Mesendoderm (in vitro differentiated cells): ENCODE measurements around the gene ATG2A.

Source experiments
- DNase-seq: peaks from one replicate; pipeline ENCODE4 v3.0.0; 2013
- H2AK5ac ChIP-seq: 2 replicates; pipeline ENCODE4 v1.6.1; 2013; ENCODE audit warnings: low read length, inconsistent platforms
- H2BK120ac ChIP-seq: 2 replicates; pipeline ENCODE4 v1.6.1; 2013; ENCODE audit warnings: low read depth, mild to moderate bottlenecking, low read length, moderate library complexity, mixed read lengths
- H2BK15ac ChIP-seq: replicated peaks from 2 replicates; pipeline ENCODE4 v1.6.1; 2013; ENCODE audit warnings: low read depth, mild to moderate bottlenecking, moderate library complexity
- H2BK5ac ChIP-seq: 2 replicates; pipeline ENCODE4 v1.6.1; 2013; ENCODE audit warnings: low read length, inconsistent platforms
- H3K18ac ChIP-seq: 2 replicates; pipeline ENCODE4 v1.6.1; 2013; ENCODE audit warnings: mild to moderate bottlenecking, low read length, mixed read lengths
- H3K23ac ChIP-seq: one replicate; pipeline ENCODE4 v1.6.1; 2013; ENCODE audit warnings: low read length
- H3K27ac ChIP-seq: 2 replicates; pipeline ENCODE4 v1.5.1; 2013; ENCODE audit warnings: low read depth, mild to moderate bottlenecking, inconsistent platforms, low read length, moderate library complexity
- H3K27me3 ChIP-seq: 2 replicates; pipeline ENCODE4 v1.6.1; 2013; ENCODE audit warnings: low read length, control low read depth, mild to moderate bottlenecking, inconsistent platforms; ENCODE audit not compliant: insufficient read depth, poor library complexity
- H3K36me3 ChIP-seq: 2 replicates; pipeline ENCODE4 v1.6.1; 2013; ENCODE audit warnings: low read length, inconsistent platforms; ENCODE audit not compliant: control insufficient read depth, insufficient read depth
- H3K4ac ChIP-seq: one replicate; pipeline ENCODE4 v1.6.1; 2013; ENCODE audit warnings: low read depth, mild to moderate bottlenecking, low read length, moderate library complexity
- H3K4me1 ChIP-seq: 2 replicates; pipeline ENCODE4 v1.6.1; 2013; ENCODE audit warnings: low read depth, low read length, inconsistent platforms; ENCODE audit not compliant: control insufficient read depth
- H3K4me2 ChIP-seq: 2 replicates; pipeline ENCODE4 v1.6.1; 2013; ENCODE audit warnings: low read length
- H3K4me3 ChIP-seq: 2 replicates; pipeline ENCODE4 v1.5.1; 2013; ENCODE audit warnings: mild to moderate bottlenecking, low read length
- H3K56ac ChIP-seq: one replicate; pipeline ENCODE4 v1.6.1; 2013; ENCODE audit warnings: low read length
- H3K79me1 ChIP-seq: 2 replicates; pipeline ENCODE4 v1.6.1; 2013; ENCODE audit warnings: low read length, inconsistent platforms
- H3K79me2 ChIP-seq: 2 replicates; pipeline ENCODE4 v1.6.1; 2013; ENCODE audit warnings: mild to moderate bottlenecking, low read length; ENCODE audit not compliant: control insufficient read depth, insufficient read depth
- H3K9ac ChIP-seq: 2 replicates; pipeline ENCODE4 v1.6.1; 2013; ENCODE audit warnings: low read length, inconsistent platforms
- H4K5ac ChIP-seq: one replicate; pipeline ENCODE4 v1.6.1; 2013; ENCODE audit warnings: low read length
- H4K8ac ChIP-seq: one replicate; pipeline ENCODE4 v1.6.1; 2013; ENCODE audit warnings: low read depth, mild to moderate bottlenecking, control low read depth, low read length, moderate library complexity
- WGBS: extraction: QIAGEN DNeasy Blood & Tissue Kit; methylation state at CpG from one replicate; pipeline ENCODE4 v1.1.7; 2013; ENCODE audit warnings: low lambda C conversion rate, missing lambda C conversion rate; ENCODE audit not compliant: insufficient coverage; ENCODE audit errors: extremely low coverage; 5-methylcytosine and 5-hydroxymethylcytosine counted together

Gene ATG2A

DNA sequence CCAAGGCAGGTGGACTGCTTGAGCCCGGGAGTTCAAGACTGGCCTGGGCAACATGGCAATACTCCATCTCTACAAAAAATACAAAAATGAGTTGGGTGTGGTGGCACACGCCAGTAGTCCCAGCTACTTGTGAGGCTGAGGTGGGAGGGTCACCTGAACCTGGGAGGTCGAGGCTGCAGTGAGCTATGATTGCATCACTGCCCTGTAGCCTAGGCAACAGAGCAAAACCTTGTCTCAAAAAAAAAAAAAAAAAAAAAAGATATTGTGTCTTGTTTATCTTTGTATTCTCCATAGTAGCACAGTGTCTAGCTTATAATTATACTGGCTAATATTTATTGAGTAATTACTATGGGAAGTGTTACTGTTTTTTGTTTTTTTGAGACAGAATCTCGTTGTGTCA is 34.5 kb upstream of the ATG2A start:
- no peaks in the 10 kb centered on the region for H3K36me3 ChIP-seq
- no CpG with 5 or more reads among the region's 4 CpGs for WGBS

DNA sequence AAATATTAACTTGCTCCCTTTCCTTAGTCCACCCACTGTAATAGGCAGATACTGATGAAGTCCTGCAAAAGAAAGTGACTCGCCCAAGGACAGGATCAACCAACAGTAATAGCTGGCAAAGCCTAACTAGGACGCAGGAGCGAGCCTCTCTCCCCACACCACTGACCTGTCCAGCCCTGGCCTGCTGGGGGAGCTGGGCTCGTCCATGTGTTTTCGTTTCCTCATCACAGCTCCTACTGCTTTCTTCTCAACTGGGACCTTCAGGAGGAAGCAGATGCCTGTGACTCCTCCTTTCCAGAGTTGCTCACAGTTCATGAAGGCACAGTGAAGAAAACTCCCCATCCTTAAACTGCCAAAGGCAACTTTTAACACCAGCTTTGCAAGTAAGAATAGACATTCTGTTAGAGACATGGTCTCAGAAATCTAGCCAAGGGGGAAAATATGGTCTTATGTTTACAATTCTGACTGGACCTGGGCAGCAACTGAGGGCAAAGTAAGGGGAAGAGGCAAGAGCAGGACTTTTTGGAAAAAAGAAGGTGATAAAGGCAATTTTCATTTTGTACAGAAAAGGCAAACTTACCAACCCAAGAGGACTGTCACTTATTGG is 30.3 kb upstream of the ATG2A start:
- H3K4me3 ChIP-seq, result no peak overlapping the region
- WGBS, result no CpG with 5 or more reads among the region's 5 CpGs
- H3K56ac ChIP-seq, result no peak overlapping the region
- no peak overlapping the region for H3K23ac ChIP-seq
- H3K4me2 ChIP-seq, result no peak overlapping the region
- H3K4me1 ChIP-seq, result no peaks in the 10 kb centered on the region
- H2BK15ac ChIP-seq, result no peak overlapping the region
- H2BK120ac ChIP-seq, result no peak overlapping the region
- no peaks in the 10 kb centered on the region for H3K36me3 ChIP-seq
- H3K9ac ChIP-seq, result no peak overlapping the region
- H3K79me1 ChIP-seq, result no peaks in the 10 kb centered on the region
- H3K18ac ChIP-seq, result no peak overlapping the region
- H4K5ac ChIP-seq, result no peak overlapping the region
- H4K8ac ChIP-seq, result no peak overlapping the region
- H3K27me3 ChIP-seq, result no peaks in the 10 kb centered on the region
- H3K4ac ChIP-seq, result no peak overlapping the region
- no peak overlapping the region for H2BK5ac ChIP-seq
- no peak for DNase-seq
- no peak overlapping the region for H3K27ac ChIP-seq
- H2AK5ac ChIP-seq, result no peak overlapping the region
- no peaks in the 10 kb centered on the region for H3K79me2 ChIP-seq

More for the DNA sequence above, 34.5 kb upstream of the ATG2A start:
- no peak overlapping the region for H3K18ac ChIP-seq
- no peak overlapping the region for H3K9ac ChIP-seq
- no peak overlapping the region for H3K4me3 ChIP-seq
- no peak overlapping the region for H3K56ac ChIP-seq
- H3K79me2 ChIP-seq, result no peaks in the 10 kb centered on the region
- H3K27me3 ChIP-seq, result no peaks in the 10 kb centered on the region
- no peak overlapping the region for H2BK5ac ChIP-seq
- no peaks in the 10 kb centered on the region for H3K4me1 ChIP-seq
- no peak overlapping the region for H3K27ac ChIP-seq
- no peak overlapping the region for H2BK120ac ChIP-seq
- H3K4me2 ChIP-seq, result no peak overlapping the region
- no peak overlapping the region for H4K5ac ChIP-seq
- no peak for DNase-seq
- no peak overlapping the region for H2AK5ac ChIP-seq
- no peak overlapping the region for H3K4ac ChIP-seq
- H3K23ac ChIP-seq, result no peak overlapping the region
- no peak overlapping the region for H2BK15ac ChIP-seq
- no peaks in the 10 kb centered on the region for H3K79me1 ChIP-seq
- no peak overlapping the region for H4K8ac ChIP-seq

DNA sequence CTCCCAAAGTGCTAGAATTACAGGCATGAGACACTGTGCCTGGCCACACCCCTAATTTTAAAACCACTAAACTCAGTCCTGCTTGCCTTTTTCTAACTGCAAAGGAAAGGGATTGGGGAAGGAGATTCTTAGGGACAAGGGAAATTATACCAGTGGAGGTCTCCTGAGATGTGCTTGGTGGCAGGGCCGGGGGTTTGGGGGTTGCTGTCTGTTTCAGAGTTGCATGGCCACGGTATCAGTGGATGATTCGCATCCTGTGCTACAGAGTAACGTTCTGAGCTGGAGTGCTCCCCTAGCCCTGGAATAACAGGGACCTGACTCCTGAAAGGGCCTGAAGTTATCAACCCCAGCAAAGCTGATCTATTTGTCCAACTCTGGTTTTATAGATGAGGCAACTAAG is 19.5 kb upstream of the ATG2A start:
- H3K4me2 ChIP-seq, result no peak overlapping the region
- no peak overlapping the region for H2BK15ac ChIP-seq
- no peak overlapping the region for H2AK5ac ChIP-seq
- no peaks in the 10 kb centered on the region for H3K79me1 ChIP-seq
- H3K79me2 ChIP-seq, result no peaks in the 10 kb centered on the region
- no peak overlapping the region for H4K8ac ChIP-seq
- no peak overlapping the region for H4K5ac ChIP-seq
- H3K56ac ChIP-seq, result no peak overlapping the region
- H3K18ac ChIP-seq, result no peak overlapping the region
- no peak for DNase-seq
- H3K27me3 ChIP-seq, result no peaks in the 10 kb centered on the region
- H2BK5ac ChIP-seq, result no peak overlapping the region
- no peak overlapping the region for H3K23ac ChIP-seq
- H3K9ac ChIP-seq, result no peak overlapping the region
- no peak overlapping the region for H3K4ac ChIP-seq
- no peak overlapping the region for H2BK120ac ChIP-seq
- peaks cover 5% of the 10 kb centered on the region for H3K4me1 ChIP-seq
- WGBS, result no CpG with 5 or more reads among the region's 4 CpGs
- H3K36me3 ChIP-seq, result no peaks in the 10 kb centered on the region
- H3K4me3 ChIP-seq, result no peak overlapping the region
- no peak overlapping the region for H3K27ac ChIP-seq

DNA sequence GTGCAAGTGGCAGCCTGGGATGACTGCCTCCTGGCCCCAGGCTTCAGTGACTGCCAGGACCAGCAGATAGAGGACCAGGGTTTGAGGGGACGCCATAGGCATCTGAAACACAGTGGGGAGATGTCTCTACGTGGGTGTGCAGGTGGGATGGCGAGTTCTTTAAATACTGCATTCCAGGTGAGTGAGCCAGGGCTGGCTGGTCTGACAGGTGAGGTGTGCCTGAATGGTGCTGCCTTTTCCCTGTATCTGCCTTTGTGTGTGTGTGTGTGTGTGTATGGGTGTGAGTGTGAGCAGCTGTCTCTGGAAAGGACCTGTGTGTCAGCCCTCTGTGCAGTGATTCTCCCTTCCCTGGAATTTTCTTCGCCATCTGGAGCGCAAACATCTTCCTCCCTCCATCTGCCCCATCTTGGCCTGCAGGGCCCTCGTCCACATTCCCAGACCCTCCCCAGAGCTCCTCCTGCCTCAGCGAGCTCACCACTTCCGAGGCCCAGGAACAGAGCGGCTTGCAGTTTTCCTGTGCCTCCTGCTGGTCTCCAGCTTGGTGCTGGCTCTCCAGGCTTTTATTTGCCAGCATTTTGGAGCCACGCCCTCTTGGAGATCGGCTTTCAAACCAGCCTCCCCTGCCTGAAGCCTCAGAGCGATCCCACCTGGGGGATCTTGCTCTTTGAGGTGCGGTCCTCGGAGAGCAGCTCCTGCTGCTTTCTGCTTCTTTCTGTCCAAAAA is 18.5 kb upstream of the ATG2A start, which contains the start of gene GPHA2:
Gene GPHA2, minus strand, starts transcription at position 535 of the 723 bp plus-strand sequence. Its CDS starts 433 bp downstream, at position 102.
- Histone ChIP-seq H2BK15ac (no peak within 1 kb of the TSS), H3K18ac (no peak within 1 kb of the TSS), H4K5ac (no peak within 1 kb of the TSS), H3K4me3 (no peak within 1 kb of the TSS), H2BK120ac (no peak within 1 kb of the TSS), H3K4me2 (peak within 1 kb of the TSS; percentile 1), H3K79me1 (no peaks in the 10 kb centered on the region), H3K27ac (no peak within 1 kb of the TSS), H3K23ac (no peak within 1 kb of the TSS), H3K27me3 (no peaks in the 10 kb centered on the region), H3K36me3 (no peaks in the 10 kb centered on the region), H3K4ac (no peak within 1 kb of the TSS), H3K9ac (peak within 1 kb of the TSS; percentile 35), H3K79me2 (no peaks in the 10 kb centered on the region), H3K4me1 (peaks cover 5% of the 10 kb centered on the region), H3K56ac (peak within 1 kb of the TSS; percentile 74), H4K8ac (no peak within 1 kb of the TSS), H2BK5ac (no peak within 1 kb of the TSS), H2AK5ac (no peak within 1 kb of the TSS)
- no CpG with 5 or more reads among the region's 14 CpGs for WGBS
- peak; percentile 88 for DNase-seq

DNA sequence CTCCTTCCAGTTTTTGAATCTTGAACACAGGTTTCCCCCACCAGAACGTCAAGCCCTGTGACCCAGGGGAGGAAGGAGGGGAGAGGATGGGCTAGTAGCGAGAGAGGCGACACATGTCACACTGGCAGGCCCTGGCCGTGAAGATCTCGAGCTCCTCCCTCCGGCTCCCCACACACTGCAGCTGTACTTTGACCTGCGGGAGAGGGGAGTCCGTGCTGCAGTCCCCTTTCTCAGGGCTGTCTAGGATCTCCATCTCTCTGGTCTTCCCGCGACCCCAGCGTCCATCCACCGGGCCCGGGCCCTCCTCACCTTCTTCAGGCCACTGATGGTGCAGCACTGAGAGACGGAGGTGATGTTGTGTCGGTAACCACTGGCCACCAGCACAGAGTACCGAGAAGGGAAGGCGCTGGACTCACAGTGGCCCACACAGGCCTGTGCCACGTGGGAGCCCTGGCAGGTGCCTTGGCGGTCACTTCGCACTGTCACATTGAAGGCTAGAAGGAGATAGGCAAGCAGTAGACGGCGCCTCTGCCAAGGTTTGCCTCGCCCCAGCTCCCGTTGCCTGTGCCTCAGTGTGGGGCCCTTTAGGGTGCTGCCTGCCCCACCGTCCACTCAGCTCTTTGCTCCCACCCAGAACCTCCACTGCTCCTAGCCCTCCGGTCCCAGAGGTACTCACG is 17.8 kb upstream of the ATG2A start:
- Histone ChIP-seq H3K9ac (no peak overlapping the region), H2BK120ac (no peak overlapping the region), H3K4me1 (peaks cover 5% of the 10 kb centered on the region), H3K27me3 (no peaks in the 10 kb centered on the region), H3K56ac (peak overlapping the region; percentile 74), H4K8ac (no peak overlapping the region), H3K4ac (no peak overlapping the region), H3K79me1 (no peaks in the 10 kb centered on the region), H2BK5ac (no peak overlapping the region), H2AK5ac (no peak overlapping the region), H2BK15ac (no peak overlapping the region), H3K18ac (no peak overlapping the region), H3K23ac (no peak overlapping the region), H3K4me2 (no peak overlapping the region), H3K79me2 (no peaks in the 10 kb centered on the region), H3K27ac (no peak overlapping the region), H4K5ac (no peak overlapping the region), H3K36me3 (no peaks in the 10 kb centered on the region), H3K4me3 (no peak overlapping the region)
- WGBS, result no CpG with 5 or more reads among the region's 27 CpGs
- no peak for DNase-seq
